H1 (cell line): ENCODE results near the gene AMBP. TPM values are rescaled to one million over a fixed set of nuclear protein-coding genes. Genes with fewer than 3 reads are reported as not detected.

Experiments used
- CTBP2 ChIP-seq: IDR thresholded peaks from 2 replicates; pipeline ENCODE4 v1.7.0; 2011; ENCODE audit warnings: borderline replicate concordance, mild to moderate bottlenecking, moderate library complexity, mixed read lengths, low read length; ENCODE audit not compliant: insufficient read depth, insufficient read length
- RAD21 ChIP-seq, 2 experiments: IDR thresholded peaks in 1 of 2; conservative IDR thresholded peaks in 1 of 2; 2 replicates each; pipeline ENCODE4 v1.6.1; 2011; ENCODE audit warnings: low read depth in 2 of 2, low read length in 2 of 2, improper control_type of control experiment in 1 of 2, inconsistent platforms in 1 of 2, mild to moderate bottlenecking in 1 of 2, moderate library complexity in 1 of 2
- SP4 ChIP-seq: IDR thresholded peaks from 2 replicates; pipeline ENCODE4 v1.6.1; 2012; ENCODE audit warnings: low read length, inconsistent platforms
- polyA plus RNA-seq, 7 experiments: library from polyadenylated mRNA; depleted of rRNA in 3 of 7; stranded (reverse) in 5 of 7; unstranded in 2 of 7; fragments of >200 nt in 5 of 7; fragments of 200-250 nt in 2 of 7; gene quantifications; 1 replicate in 5 of 7; 2 replicates in 1 of 7; 4 replicates in 1 of 7; pipeline versions ENCODE4 v1.2.1 to v1.2.3, GENCODE V29; 2011 to 2013; ENCODE audit warnings: missing spikeins in 2 of 7, mixed read lengths in 2 of 7
- total RNA-seq: library from RNA; stranded (reverse); fragmentation: NEBNext Ultra II Directional; extraction: Animal tissue kit (Norgen Biotek cat#: 25700); gene quantifications from 2 replicates; pipeline ENCODE4 v1.2.1, GENCODE V29; 2021
- TF ChIP-seq, protein P1 (sequence below): fragments of 300-600 bp; sonication (generic); IDR thresholded peaks from 2 replicates; pipeline ENCODE4 v1.7.1; 2012; ENCODE audit warnings: low read length, moderate library complexity, mild to moderate bottlenecking, inconsistent platforms; ENCODE audit not compliant: insufficient replicate concordance

AMBP gene
- total and polyA plus RNA-seq, 2 of the 8 experiments (the other 6 are each of a cell fraction or from before 2014, with no cell fraction given), result 3.0 to 4.0 TPM

DNA sequence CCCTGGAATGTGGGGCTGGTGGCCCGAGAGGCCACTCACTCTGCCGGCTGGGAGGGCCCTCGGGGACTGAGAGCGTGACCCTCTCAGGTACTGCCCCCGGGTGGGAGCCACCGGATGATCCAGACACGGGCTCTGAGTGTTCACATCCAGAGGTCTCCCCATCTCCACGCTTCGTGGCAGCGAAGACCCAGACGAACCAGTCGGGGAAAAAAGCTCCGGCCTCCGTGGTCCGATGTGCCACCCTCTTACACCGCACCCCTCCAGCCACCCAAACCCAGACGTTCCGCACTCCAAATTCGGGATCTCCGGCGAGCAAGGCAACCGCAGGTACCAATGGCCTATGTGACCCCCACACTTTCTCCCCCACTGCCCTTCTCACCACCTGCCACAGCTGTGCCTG lies 49.5 kb downstream of the AMBP start (continued):
- TF ChIP-seq, protein P1, sequence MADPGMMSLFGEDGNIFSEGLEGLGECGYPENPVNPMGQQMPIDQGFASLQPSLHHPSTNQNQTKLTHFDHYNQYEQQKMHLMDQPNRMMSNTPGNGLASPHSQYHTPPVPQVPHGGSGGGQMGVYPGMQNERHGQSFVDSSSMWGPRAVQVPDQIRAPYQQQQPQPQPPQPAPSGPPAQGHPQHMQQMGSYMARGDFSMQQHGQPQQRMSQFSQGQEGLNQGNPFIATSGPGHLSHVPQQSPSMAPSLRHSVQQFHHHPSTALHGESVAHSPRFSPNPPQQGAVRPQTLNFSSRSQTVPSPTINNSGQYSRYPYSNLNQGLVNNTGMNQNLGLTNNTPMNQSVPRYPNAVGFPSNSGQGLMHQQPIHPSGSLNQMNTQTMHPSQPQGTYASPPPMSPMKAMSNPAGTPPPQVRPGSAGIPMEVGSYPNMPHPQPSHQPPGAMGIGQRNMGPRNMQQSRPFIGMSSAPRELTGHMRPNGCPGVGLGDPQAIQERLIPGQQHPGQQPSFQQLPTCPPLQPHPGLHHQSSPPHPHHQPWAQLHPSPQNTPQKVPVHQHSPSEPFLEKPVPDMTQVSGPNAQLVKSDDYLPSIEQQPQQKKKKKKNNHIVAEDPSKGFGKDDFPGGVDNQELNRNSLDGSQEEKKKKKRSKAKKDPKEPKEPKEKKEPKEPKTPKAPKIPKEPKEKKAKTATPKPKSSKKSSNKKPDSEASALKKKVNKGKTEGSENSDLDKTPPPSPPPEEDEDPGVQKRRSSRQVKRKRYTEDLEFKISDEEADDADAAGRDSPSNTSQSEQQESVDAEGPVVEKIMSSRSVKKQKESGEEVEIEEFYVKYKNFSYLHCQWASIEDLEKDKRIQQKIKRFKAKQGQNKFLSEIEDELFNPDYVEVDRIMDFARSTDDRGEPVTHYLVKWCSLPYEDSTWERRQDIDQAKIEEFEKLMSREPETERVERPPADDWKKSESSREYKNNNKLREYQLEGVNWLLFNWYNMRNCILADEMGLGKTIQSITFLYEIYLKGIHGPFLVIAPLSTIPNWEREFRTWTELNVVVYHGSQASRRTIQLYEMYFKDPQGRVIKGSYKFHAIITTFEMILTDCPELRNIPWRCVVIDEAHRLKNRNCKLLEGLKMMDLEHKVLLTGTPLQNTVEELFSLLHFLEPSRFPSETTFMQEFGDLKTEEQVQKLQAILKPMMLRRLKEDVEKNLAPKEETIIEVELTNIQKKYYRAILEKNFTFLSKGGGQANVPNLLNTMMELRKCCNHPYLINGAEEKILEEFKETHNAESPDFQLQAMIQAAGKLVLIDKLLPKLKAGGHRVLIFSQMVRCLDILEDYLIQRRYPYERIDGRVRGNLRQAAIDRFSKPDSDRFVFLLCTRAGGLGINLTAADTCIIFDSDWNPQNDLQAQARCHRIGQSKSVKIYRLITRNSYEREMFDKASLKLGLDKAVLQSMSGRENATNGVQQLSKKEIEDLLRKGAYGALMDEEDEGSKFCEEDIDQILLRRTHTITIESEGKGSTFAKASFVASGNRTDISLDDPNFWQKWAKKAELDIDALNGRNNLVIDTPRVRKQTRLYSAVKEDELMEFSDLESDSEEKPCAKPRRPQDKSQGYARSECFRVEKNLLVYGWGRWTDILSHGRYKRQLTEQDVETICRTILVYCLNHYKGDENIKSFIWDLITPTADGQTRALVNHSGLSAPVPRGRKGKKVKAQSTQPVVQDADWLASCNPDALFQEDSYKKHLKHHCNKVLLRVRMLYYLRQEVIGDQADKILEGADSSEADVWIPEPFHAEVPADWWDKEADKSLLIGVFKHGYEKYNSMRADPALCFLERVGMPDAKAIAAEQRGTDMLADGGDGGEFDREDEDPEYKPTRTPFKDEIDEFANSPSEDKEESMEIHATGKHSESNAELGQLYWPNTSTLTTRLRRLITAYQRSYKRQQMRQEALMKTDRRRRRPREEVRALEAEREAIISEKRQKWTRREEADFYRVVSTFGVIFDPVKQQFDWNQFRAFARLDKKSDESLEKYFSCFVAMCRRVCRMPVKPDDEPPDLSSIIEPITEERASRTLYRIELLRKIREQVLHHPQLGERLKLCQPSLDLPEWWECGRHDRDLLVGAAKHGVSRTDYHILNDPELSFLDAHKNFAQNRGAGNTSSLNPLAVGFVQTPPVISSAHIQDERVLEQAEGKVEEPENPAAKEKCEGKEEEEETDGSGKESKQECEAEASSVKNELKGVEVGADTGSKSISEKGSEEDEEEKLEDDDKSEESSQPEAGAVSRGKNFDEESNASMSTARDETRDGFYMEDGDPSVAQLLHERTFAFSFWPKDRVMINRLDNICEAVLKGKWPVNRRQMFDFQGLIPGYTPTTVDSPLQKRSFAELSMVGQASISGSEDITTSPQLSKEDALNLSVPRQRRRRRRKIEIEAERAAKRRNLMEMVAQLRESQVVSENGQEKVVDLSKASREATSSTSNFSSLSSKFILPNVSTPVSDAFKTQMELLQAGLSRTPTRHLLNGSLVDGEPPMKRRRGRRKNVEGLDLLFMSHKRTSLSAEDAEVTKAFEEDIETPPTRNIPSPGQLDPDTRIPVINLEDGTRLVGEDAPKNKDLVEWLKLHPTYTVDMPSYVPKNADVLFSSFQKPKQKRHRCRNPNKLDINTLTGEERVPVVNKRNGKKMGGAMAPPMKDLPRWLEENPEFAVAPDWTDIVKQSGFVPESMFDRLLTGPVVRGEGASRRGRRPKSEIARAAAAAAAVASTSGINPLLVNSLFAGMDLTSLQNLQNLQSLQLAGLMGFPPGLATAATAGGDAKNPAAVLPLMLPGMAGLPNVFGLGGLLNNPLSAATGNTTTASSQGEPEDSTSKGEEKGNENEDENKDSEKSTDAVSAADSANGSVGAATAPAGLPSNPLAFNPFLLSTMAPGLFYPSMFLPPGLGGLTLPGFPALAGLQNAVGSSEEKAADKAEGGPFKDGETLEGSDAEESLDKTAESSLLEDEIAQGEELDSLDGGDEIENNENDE, result no peak
- TF ChIP-seq RAD21 (IDR thresholded peaks at IDR 0.05 in 1 of 2, conservative IDR thresholded peaks at IDR 0.05 in 1 of 2; ENCODE audit: low read depth in 2 of 2, low read length in 2 of 2) (no peak), SP4 (no peak), CTBP2 (no peak)
